GM19324 (cell line): ENCODE results near the gene LHFPL2.

Experiments used
- ATAC-seq: cut with Tn5 transposase; IDR thresholded peaks from one replicate; pipeline ENCODE4 v1.9.1; 2021; ENCODE audit warnings: mild to moderate bottlenecking, moderate library complexity; ENCODE audit not compliant: unreplicated experiment, low FRiP score

The LHFPL2 gene

DNA sequence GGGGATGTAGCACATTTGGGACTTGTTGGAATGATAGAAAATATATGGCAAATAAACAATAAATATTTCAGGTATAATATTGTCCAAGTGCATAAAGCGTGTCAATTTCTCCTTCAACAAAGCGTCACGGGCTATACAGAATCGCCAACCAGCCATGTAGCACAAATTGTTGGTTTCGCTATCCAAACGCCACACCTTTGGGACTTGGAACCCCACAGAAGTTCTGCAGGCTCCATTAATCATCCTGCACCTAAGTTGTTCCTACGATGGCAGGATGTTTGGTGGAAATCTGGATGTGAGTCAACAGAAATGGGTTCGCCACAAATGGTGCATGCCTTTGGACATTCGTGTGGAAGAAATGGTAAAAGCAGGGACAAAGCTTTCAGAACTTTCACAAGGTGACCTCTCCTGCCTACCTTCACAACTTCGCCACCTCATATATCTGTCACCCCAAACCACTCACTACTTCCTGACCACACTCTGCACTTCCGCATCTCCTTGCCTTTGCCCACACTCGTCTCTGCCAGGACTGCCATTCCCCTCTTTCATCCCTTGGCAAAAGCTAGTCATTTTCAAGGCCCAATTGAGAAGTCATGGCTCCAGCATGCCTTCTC is 95.7 kb downstream of the LHFPL2 start:
- no peak for ATAC-seq

DNA sequence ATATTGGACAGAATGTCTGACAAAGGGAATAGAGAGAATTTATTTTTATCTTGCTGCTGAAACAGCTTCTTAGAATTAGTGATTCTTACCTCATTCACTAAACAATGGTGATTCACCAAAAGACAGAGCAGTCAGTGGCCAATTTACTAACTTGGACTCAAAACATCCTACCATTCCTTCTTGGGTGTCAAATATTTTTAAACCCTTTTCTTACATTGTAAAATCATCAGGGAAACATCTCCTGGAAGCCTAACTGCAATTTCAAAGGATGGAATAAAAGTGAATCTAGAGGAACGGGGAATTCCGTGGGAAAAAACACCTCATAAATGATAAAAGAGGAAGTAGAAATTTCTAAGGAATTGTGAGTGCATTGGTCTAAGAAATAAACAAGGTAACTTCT is 97.7 kb downstream of the LHFPL2 start:
- ATAC-seq = no peak

DNA sequence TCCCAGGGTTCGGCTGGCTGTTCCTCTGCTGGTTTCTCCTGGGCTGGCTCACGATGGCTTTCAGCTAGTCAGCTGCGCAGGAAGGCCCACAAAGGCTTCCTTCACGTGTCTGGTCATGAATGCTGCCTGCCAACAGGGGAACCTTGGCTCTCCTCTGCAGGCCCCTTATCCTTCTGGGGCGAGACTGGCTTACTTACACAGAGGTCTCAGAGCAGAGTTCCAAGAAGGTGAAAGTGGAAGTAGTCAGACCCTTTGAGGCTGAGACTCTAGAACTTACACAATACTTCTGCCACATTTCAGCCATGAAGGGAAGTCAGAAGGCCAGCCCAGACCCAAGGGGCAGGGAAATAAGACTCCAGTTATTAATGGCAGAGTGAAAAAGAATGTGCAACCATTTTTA is 99.5 kb downstream of the LHFPL2 start:
- no peak for ATAC-seq

DNA sequence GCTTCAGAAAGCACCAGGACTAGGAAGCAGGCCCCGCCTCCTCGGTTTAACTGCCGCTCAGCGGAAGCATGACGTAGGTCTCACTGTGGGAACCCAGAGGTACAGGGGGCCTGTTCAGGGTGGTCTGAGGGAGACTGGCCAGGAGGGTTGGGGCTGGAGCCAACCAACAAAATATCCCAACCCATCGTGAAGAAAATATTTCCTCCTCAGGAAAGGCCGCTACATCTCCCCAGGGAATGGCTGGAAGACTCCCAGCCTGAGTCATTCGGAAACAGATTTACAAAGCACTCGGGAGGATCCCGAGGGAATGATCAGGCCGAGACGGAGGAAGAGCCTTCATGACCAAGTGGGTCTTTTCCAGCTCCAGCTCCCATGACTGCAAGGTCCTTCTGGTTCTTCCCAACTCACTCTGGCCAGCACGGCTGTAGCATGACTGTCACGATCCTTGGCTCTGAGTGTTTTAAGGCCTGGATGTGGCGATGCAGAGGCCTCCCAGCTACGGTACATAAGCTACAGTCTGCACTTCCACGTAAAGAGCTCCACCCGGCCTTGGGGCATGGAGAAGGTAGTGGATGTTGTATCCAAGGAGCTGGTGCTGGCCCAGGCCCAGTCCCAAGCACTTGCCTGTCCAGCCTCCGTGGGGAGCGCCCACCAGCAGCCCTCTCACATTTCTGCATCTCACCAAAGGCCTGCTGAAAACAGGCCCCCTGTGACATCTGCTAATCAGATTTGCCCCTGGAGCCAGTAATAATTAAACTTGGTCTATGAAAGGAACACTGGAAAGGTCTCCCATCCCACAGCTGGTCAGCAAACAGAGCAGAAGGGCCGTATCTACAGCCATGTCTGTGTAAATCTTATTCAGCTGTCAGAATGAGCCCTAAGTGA is 100.6 kb downstream of the LHFPL2 start:
- ATAC-seq = no peak

DNA sequence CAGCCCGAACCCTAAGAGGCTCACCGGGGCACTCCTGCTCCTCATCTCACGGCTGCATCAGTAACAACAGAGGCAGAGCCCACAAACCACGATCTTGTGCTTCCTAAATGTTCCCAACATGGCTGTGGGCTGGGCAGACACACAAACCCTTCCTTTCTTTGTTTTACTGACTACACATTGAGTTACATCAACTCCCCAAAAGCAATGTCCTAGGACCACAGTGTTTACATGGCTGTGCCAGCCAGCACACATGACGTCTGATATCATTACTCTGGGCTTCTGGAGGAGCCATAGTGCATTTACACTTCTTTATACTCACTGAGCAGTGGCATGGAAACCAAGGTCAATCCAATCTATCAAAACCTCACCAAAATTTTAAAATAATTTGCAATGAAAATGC is 101.4 kb downstream of the LHFPL2 start:
- no peak for ATAC-seq

DNA sequence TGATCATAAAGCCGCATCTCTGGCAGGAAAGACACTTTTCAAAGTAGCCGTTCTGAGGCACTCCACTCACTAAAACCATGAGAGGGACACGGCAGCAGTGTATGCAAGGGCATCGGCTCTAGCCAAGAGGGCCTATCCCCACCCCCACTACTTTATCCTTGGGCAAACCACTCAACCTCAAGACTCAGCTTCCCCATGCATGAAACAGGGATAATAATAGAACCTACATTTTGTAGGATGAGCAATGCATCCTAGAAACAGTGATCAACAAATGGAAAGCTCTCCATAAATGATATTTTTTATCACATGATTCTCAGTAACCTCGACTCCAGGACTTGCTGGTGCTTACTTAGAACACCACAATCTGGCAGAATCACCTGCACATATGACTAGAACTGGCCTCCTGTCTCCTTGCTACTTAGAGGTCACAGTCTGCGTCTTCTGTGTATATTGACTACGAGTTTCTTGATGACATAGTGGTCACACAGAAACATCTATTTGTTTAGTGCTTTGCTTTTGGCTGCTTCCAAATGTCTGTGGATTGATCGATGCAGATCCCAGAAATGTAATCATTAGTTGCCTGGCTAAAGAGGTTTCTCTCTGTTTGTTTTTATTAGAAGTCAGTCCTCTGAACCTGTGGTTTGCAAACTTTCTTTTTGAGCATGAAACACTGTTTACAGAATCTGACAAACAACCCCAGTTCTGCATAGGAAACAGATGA is 102.1 kb downstream of the LHFPL2 start:
- no peak for ATAC-seq

DNA sequence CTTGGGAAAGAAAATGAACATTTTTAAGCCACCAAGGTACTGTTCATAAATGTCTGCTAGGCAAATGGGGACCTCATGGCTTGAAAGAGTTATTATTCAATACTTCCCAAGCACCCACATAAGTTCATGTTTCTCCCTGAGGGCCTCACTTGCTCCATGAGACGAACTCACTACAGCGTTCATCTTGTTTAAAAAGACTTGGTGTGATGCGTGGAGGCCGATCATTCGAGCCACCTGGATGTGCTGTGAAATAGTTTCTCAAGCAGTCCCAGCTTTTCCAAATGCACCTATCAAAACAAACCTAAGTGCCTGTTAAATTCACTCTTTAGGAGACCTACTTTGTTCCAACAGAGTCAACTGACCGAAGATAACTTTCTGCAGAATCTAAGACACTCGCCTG is 103.2 kb downstream of the LHFPL2 start:
- ATAC-seq = no peak

DNA sequence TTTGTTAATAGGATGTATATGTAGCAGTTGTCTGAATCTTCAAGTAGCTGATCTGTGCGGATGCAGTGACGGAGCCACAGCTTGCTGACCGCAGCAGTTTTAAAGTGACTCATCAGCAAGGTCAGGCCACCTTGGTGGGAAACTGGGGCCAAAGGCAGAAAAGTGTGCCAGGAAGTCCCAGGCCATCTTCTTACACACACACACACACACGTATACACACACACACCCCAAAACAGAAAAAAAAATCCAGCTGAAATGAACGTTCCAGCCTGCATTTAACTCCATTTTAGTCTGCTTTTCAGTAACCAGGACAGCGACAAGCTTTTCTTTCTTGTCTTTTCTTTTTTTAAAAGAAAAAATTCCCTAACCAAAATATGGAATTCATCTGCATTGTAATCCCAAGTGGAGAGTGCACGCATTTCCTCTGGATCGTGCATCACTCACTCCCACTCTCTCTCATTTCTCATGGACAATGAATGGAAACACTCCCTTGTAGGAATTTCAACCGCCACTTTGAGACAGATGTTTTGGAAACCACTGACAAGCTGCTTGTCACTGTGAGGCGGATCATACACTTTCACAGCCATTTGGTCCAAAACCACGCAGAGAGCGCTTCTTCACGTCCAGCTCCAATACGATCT is 103.9 kb downstream of the LHFPL2 start:
- no peak for ATAC-seq

DNA sequence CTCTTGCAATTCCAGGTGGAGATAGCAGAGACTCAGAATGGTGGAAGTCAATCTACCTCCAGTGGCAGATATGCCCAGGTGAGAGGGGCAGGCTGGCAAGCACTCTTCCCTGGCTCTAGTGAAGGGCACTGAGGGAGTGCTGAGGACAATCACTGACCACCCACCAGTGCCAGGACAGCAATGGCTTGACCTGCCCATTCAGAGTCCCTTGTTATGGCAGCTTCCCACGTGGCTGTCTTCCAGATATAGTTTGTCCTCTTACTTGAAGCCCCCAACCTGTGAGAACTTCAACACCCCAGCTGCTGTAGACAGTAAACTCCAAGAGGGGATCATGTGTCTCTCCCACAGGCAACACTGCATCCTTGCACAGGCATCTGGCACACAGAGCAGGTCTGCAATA is 104.7 kb downstream of the LHFPL2 start:
- no peak for ATAC-seq

DNA sequence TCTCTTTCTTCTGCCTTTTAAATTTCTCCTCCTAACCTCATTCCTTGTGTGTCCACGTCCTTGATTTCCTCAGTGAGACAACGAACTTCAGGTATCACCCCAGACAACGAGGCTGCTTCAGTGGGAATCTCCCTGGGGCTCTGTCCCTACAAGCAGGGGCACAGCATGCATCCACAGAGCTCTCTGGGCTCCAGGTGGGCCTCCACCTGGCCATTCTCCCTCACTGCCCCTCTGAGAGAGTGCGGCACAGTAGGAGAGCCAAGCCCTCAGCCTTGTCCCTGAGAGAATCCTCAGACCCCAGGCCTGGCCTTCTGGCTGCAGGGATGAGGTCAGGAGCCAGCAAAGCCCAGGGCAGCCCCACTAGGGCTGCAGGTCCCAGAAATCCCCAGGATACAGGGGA is 105.3 kb downstream of the LHFPL2 start:
- no peak for ATAC-seq

DNA sequence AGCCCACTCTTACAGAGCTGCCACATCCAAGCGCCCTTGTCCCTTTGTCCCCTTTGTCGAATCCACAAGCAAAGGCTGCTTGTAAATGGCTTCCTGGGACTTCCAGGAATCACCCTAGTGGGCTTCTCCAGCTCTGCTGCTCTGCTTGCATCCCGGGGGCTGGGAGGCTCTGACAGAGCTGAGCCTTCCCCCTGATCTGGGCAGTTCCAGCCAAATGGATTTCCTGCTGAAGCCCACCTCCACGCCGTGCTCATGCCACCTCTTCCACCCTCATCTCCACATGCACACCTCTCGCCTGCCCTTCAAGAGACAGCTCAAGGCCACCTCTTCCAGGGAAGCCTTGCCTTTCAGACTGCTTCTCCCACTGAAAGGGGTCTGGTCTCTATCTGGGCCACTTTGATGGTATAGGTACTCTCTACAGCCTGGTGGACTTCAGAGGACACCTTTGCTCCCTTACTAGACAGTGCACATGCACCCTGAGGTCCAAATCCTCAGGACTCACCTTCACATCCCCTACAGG is 106.2 kb downstream of the LHFPL2 start:
- ATAC-seq = no peak

DNA sequence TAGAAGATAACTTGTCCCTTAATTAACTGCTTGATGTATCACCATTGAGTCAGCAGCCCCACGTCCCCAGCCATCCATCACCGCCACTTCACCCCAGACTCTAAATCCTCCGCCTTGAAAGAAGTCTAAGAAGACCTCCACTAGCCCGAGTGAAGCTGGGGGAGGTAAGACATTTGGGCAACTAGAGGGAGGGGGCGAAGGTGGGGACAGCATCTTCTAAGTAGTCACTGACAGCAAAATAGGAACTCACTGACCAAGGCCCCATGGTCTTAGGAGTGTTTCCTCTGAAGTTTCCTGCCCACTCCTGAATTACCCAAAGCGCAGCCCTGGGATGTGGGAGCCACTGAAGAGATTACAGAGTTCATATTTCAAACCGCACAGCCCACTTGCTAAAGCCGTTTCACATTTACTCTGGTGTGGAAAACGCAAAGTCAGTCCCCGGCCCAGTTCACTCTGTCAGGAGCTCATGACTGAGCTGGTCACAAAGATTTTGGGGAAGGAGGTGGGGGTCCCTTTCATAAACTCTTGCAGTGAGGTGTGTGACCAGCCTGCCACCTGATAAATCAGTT is 107.4 kb downstream of the LHFPL2 start:
- ATAC-seq = no peak

DNA sequence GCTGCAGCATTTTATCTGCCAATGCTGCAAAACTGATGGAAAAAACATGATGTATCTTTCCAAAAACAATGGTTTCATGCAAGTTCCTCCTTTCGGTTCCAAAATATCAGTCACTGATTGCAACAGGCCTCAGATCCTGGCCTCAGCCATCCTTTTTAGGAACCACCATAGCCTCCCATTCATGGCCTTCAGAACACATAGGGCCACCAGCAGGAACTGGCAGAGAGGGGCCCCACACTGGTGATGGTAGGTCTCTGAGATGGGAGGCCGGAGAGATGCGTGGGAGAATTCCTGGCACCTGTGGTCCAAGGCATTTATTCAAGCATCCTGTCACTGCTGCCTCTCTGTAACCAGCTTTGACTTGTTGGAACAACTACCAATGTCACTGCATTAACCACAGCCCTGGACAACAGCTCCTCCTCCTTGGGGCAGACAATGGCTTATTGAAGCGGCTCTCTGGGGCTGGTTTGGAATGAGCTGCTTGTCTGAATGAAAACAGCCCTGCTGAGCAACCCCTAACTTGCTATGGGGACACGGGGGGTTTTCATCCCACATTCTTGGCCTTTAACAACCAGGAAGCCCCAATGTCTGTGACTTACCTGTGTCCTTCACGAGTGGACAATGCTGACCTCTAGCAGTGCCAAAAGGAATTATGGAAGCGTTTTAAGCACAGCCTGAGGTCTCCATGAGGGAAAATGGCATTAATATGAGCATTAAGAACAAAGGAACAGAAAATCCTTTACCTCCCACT is 108.1 kb downstream of the LHFPL2 start:
- no peak for ATAC-seq

DNA sequence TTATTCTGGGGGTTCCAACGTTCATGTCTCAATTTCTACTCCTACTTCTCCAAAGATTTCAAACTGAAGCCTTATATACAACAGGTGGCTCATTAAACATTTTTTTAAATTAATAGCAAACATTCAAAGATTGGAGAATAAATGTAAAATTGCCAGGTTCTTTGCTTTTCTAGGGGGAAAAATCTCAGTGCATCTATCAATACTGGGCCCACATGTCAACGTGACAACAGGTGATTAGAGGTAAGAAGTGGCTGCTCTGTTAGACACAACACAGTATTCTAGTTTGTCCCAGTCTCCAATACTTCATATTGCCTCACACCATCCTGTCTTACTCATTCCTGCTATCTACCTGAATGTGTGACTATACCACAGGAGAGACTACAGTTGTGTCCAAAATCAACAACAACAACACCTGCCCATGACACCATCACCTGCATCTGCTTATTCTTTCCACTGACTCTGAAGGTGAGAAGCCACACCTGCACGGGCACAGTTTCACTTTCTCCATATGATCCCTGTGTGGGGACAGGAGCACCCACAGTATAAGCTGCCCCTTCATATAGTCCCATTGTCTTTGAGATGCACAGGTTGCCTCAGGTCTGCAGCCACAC is 110.2 kb downstream of the LHFPL2 start:
- ATAC-seq = no peak

DNA sequence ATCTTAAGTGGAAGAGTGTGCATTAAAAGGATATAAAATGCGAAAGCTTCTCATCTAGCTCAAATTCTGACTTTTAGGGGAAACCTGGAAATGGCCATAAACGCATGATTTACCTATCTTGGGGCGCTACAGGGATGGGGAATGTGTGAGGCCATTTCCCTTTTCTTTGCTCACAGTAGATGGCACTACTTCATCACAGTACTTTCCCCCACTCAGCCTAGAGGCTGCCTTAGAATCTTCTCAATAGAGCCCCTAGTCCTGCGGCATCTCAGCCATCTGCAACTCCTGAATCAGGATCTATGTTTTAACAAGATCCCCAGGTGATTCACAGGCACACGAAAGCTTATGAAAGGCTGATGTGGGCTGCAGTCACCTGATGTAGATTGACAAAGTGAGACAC is 110.8 kb downstream of the LHFPL2 start:
- ATAC-seq = no peak

DNA sequence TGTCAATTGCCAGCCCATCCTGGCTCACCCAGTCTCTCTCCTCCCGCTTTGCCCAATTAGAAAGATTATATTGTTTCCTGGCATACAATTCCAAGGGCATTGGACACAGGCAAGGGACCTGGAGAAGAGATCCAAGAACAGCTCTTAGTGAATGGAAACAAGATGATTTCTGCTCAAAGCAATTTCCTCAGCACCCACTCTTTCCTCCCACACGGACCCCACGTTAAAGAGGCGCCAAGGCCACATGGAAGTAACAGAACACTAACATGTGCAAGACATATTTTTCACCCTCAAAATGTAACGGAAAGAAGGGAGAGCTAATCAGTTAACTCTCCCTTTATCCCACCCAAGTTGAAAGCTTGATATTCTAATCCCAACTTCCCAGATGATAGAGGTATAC is 111.2 kb downstream of the LHFPL2 start:
- ATAC-seq = no peak

DNA sequence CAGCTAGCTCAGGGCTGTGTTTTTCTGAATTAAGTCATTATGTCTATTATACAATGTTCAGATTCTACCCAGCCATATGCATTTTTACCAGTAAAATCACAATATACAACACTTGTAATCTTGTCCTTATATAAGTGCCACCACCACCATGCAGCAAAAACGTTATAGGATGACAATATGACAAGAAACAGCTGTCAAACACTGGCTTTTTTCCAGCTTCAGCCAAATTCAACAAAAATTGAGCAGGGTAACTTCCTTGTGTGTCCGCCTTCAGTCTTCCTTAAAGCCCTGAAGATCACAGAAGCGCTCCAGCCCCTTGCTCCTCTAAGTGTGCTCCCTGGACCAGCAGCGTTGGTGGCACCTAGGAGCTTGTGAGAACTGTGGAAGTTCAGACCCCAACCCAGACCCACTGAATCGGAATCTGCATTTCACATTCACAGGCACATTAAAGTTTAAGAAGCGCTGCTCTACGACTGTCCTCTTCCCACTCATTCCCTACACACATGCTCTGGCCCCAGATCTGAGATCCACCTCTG is 111.8 kb downstream of the LHFPL2 start:
- no peak for ATAC-seq

DNA sequence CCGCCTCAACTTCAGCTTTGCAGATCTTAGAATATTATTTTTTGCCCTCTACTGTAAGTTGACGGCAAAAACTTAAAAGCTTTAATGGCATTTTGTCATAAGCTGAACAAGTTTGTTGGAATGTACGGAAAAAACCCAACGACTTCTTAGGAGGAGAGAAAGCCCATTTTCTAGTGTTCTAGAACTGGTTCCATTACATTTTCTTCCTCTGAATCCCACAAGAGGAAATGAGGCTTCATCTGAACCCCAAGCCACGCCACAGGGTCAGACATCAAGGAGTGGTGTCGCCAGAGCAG is 113.7 kb downstream of the LHFPL2 start:
- no peak for ATAC-seq

DNA sequence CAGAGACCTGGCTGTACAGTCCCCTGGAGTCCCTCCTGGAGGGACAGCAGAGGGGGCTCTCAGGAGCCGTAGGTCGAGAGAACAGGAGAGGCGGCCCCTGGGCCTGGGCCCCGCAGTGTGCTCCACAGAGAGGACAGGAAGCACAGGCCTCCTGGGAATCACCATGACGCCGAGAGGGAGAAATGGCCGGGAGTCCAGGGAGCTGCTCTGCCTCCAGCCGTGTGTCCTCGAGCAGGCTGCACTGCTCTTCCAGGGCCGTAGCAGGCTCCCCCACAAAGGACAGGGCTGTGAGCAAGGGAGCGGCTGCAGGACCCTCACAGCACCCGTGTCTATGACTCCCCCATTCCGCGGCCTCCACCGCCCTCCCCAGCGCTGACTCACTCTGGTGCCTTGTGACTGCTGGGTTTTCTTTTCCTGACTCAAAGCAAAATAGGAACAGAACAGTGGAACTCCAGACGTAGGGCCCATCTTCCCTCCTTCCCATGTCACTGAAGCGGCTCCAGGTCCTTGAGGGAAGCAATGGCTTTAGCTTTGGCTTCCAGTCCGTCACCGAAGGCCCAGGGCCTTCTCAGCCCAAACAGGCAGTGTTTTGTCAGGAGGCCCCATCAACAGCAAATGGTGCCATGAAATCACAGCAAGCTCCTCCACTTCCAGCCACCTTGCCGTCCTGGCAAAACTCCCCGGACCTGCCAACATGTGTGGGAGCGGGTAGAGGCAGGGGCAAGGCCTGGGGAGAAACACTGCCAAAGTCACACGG is 114.2 kb downstream of the LHFPL2 start:
- no peak for ATAC-seq
